Stomach (tissue), 9 donors: ENCODE measurements around the gene NIN. TPM values are rescaled to one million over a fixed set of nuclear protein-coding genes. Genes with fewer than 3 reads are reported as not detected.
A peak's percentile ranks its signal among the peaks of the same experiment; 100 is the strongest.

Experiments
- DNase-seq, 2 donors: peaks; one replicate each; pipeline versions ENCODE4 v3.0.0 to v3.0.0-alpha.2; 2013 to 2019
- H3K27ac ChIP-seq, 5 donors: fragments of 200-600 bp in 4 of 5; sonication (generic) in 4 of 5; one replicate each; pipeline ENCODE4 v1.5.1; 2013 to 2019; ENCODE audit warnings: mild to moderate bottlenecking in 1 of 5, moderate library complexity in 1 of 5
- H3K27me3 ChIP-seq, 3 donors: fragments of 200-600 bp; sonication (generic); one replicate each; pipeline ENCODE4 v1.5.1; 2017 to 2019; ENCODE audit warnings: mixed run types in 1 of 3
- H3K36me3 ChIP-seq, 4 donors: fragments of 200-600 bp; sonication (generic); 1 replicate in 3 of 4; 2 replicates in 1 of 4; pipeline ENCODE4 v1.5.1; 2016 to 2019
- H3K4me1 ChIP-seq, 4 donors: fragments of 200-600 bp; sonication (generic); one replicate each; pipeline ENCODE4 v1.5.1; 2016 to 2019
- H3K4me3 ChIP-seq, 4 donors: fragments of 200-600 bp; sonication (generic) in 3 of 4; one replicate each; pipeline ENCODE4 v1.5.1; 2016 to 2019; ENCODE audit warnings: mild to moderate bottlenecking in 1 of 4
- H3K9me3 ChIP-seq, 4 donors: fragments of 200-600 bp; sonication (generic); one replicate each; pipeline ENCODE4 v1.5.1; 2016 to 2019
- CTCF ChIP-seq, 7 experiments: fragments of 450-650 bp in 4 of 7; fragments of 200-600 bp in 3 of 7; sonication (generic) in 3 of 7; IDR thresholded peaks; one replicate each; pipeline ENCODE4 v1.5.1; 2016 to 2019; ENCODE audit warnings: antibody characterized with exemption in 7 of 7, control low read depth in 2 of 7, mild to moderate bottlenecking in 1 of 7
- EP300 ChIP-seq: sonication (generic); formaldehyde crosslinking; IDR thresholded peaks from one replicate; pipeline ENCODE4 v1.6.1; 2017; ENCODE audit warnings: antibody characterized with exemption
- POLR2A ChIP-seq, 4 donors: fragments of 450-650 bp; IDR thresholded peaks; one replicate each; pipeline ENCODE4 v1.6.1; 2016; ENCODE audit warnings: antibody characterized with exemption in 4 of 4, control low read depth in 2 of 4, mild to moderate bottlenecking in 1 of 4, moderate library complexity in 1 of 4
- POLR2AphosphoS5 ChIP-seq, 3 donors: sonication (generic); formaldehyde crosslinking; IDR thresholded peaks; one replicate each; pipeline ENCODE4 v1.6.1; 2016; ENCODE audit warnings: antibody characterized with exemption in 3 of 3
- WGBS, 5 donors: extraction: QIAGEN DNeasy Blood & Tissue Kit in 3 of 5; methylation state at CpG; one replicate each; pipeline versions ENCODE4 v1.1.5 to v1.1.7; 2013 to 2018; 5-methylcytosine and 5-hydroxymethylcytosine counted together
- intact Hi-C: fragments of 100-400 bp; cut with DNase I; formaldehyde crosslinking; loops from one replicate; pipeline ENCODE4 v1.15.1; 2023; ENCODE audit warnings: low total_unique reads
- polyA plus RNA-seq, 3 donors: library from polyadenylated mRNA; stranded (reverse); fragments of 200-250 nt; gene quantifications; one replicate each; pipeline ENCODE4 v1.2.3, GENCODE V29; 2013
- total RNA-seq, 5 donors: library from RNA; depleted of rRNA; stranded (reverse); fragments of >200 nt; gene quantifications; one replicate each; pipeline versions ENCODE4 v1.1.0 to v1.2.3, GENCODE V29; 2014 to 2016
- donor health status: healthy with polysubstance abuse.
- donor health status: Bipolar disorder and iron deficiency.
- donor health status: healthy.

The NIN gene
- total and polyA plus RNA-seq, 8 donors, result 5.3 to 70.5 (median 20.5) TPM

DNA sequence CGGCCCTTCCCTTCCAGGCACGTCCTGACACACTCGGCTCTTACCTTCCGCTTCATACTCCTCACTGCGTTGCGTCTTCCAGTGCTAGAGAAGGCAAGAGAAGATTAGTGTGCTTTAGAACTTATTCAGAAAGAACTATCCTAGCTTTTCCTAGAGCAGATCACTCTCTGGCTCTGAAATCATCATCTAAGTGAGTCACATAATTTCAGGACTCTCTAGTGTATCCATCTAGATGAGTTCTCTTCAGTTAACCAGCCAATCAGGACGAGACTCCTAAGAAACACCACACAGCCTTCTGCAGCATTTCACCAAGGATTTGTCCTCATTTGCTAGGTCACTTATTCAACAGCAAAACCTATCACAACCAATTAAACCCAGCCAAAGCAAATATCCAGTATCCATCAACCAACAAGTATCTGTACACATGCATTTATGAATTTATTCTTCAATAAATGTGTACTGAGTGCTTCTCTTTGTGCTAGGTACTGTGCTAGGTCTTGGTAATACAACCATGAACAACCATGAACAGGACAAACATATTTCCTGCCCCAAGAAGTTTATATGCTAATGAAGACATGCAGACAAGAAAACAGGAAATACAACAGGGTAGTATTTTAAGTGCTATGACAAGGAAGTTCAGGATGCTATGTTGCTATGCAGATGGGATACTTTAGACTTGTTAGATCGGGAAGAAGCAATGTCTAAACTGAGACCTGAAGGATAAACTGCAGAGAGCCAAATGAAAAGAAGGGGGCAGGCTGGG is 52.1 kb downstream of the NIN start:
- Histone ChIP-seq H3K9me3 (no peaks in the 10 kb centered on the region), H3K4me1 (peaks cover 0 to 53% (median 19%) of the 10 kb centered on the region in 4 donors), H3K27ac (peak overlapping the region in 1 of 5 donors; percentile 7), H3K4me3 (no peak overlapping the region), H3K27me3 (no peaks in the 10 kb centered on the region), H3K36me3 (peaks cover 0 to 8% (median 2%) of the 10 kb centered on the region in 4 donors)
- WGBS, 5 donors, result 80 to 88% (median 81%) methylated on average over 8 of the region's 8 CpGs
- TF ChIP-seq POLR2A (IDR thresholded peaks at IDR 0.05), result no peak
- no peak for TF ChIP-seq CTCF (IDR thresholded peaks at IDR 0.05)
- no peak for TF ChIP-seq POLR2AphosphoS5 (IDR thresholded peaks at IDR 0.05)
- no peak for TF ChIP-seq EP300
- DNase-seq, result no peak
- intact Hi-C loops, result loop anchor here (10.0 kb wide), 2 partner anchors 174 to 234 kb away; no protein-coding TSS in a partner anchor

GRCh38 chr14:50776522-50776921 is 54.4 kb downstream of the NIN start:
- Histone ChIP-seq H3K4me3 (no peak overlapping the region), H3K36me3 (peaks cover 0 to 22% (median 15%) of the 10 kb centered on the region in 4 donors), H3K27me3 (no peaks in the 10 kb centered on the region), H3K27ac (peak overlapping the region in 2 of 5 donors; percentile 76 to 80), H3K9me3 (no peaks in the 10 kb centered on the region), H3K4me1 (peaks cover 0 to 56% (median 22%) of the 10 kb centered on the region in 4 donors)
- no peak for DNase-seq
- intact Hi-C loops, result loop anchor here (10.0 kb wide), 2 partner anchors 172 to 232 kb away; no protein-coding TSS in a partner anchor
- no peak for TF ChIP-seq CTCF (IDR thresholded peaks at IDR 0.05)
- TF ChIP-seq POLR2A (IDR thresholded peaks at IDR 0.05), result no peak
- no peak for TF ChIP-seq EP300
- TF ChIP-seq POLR2AphosphoS5 (IDR thresholded peaks at IDR 0.05), result no peak

DNA sequence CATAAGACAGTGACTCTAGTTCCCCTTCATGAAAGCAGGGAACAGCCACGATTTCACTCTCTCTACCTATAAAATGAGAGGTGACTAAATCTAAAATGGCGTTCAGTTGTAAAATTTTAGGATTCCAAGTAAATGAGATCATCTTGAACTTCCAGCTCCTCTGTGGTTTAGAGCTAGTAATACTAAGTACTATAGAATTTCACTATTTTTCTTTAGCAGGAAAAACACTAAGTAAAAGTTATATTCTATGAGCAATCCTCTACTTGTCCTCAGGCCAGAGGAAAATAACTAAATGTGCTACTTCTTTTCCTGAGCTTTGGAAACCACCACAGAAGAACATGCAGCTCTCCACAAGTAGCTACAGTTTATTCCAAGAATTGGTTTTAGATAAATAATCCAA is 55.6 kb downstream of the NIN start:
- DNase-seq, result no peak
- Histone ChIP-seq H3K9me3 (no peaks in the 10 kb centered on the region), H3K27ac (peak overlapping the region; percentile 28 to 80 (median 67)), H3K36me3 (peaks cover 7 to 34% (median 26%) of the 10 kb centered on the region in 4 donors), H3K4me3 (no peak overlapping the region), H3K4me1 (peaks cover 0 to 56% (median 22%) of the 10 kb centered on the region in 4 donors), H3K27me3 (no peaks in the 10 kb centered on the region)
- intact Hi-C loops, result loop anchor here (10.0 kb wide), 2 partner anchors 171 to 231 kb away; no protein-coding TSS in a partner anchor
- TF ChIP-seq POLR2AphosphoS5 (IDR thresholded peaks at IDR 0.05) (no peak), EP300 (no peak), POLR2A (IDR thresholded peaks at IDR 0.05) (no peak), CTCF (IDR thresholded peaks at IDR 0.05) (no peak)
- 64 to 83% (median 71%) methylated on average over 2 of the region's 2 CpGs for WGBS, 5 donors

DNA sequence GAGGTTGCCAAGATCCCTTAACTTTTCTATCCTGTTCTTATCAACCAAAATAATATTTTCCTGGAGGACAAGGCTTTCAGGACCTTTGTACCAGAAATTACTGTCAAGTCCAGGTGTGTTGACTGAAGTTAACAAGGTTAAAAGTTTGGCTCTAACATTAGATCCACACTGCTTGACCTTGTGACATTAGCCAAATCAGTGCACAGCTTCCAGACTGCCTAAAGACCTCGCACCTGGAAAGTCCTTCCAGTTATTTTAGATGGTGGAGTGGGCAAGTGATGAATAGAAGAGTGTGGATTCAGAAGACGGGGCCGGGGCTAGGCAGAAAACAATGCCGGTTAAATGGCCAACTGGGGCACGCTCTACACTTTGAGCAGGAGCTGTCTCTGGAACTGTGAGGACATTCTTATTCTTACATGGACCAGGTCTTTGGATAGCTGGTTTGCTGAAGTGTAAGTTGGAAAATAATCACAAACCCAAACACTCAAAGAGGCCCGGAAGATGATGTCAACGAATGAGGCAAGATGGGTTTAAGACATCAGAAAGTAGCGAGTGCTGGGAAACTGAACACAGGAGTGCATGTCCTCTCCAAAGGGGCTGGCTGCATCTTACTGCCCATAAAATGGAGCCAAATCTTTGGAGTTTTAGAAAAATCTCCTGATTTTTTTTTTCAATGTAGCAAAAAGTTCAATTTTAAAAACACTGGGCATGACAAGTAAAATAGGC is 56.3 kb downstream of the NIN start:
- no peak overlapping the region for H3K4me3 ChIP-seq
- peaks cover 14 to 40% (median 33%) of the 10 kb centered on the region in 4 donors for H3K36me3 ChIP-seq
- no peaks in the 10 kb centered on the region for H3K9me3 ChIP-seq
- TF ChIP-seq CTCF (IDR thresholded peaks at IDR 0.05) (no peak), POLR2A (IDR thresholded peaks at IDR 0.05) (no peak), EP300 (no peak), POLR2AphosphoS5 (IDR thresholded peaks at IDR 0.05) (no peak)
- peaks cover 0 to 56% (median 24%) of the 10 kb centered on the region in 4 donors for H3K4me1 ChIP-seq
- DNase-seq, result no peak
- no peaks in the 10 kb centered on the region for H3K27me3 ChIP-seq
- intact Hi-C loops, result loop anchor here (10.0 kb wide), 2 partner anchors 170 to 230 kb away; no protein-coding TSS in a partner anchor
- H3K27ac ChIP-seq, result peak overlapping the region; percentile 28 to 80 (median 67)
- WGBS, 5 donors, result 82 to 88% (median 84%) methylated on average over 8 of the region's 8 CpGs
